LNCaP clone FGC (cell line): ENCODE results near the gene MRPS5.

Experiments used
- DNase-seq: peaks from one replicate; pipeline ENCODE4 v3.0.0-alpha.2; 2011; ENCODE audit warnings: low read depth
- H3K4me3 ChIP-seq: 2 replicates; pipeline ENCODE4 v1.5.1; 2011; ENCODE audit warnings: mild to moderate bottlenecking, low read depth, low read length, control low read depth
- CTCF ChIP-seq: IDR thresholded peaks from 2 replicates; pipeline ENCODE4 v1.5.1; 2012; ENCODE audit warnings: mild to moderate bottlenecking; ENCODE audit not compliant: control insufficient read depth, insufficient read depth; ENCODE audit errors: extremely low read depth

The MRPS5 gene

GRCh38 chr2:95061119-95061512 lies 60.5 kb downstream of the MRPS5 start:
- TF ChIP-seq CTCF = no peak
- H3K4me3 ChIP-seq = no peak overlapping the region

GRCh38 chr2:95060446-95061118 lies 61.0 kb downstream of the MRPS5 start:
- no peak for TF ChIP-seq CTCF
- H3K4me3 ChIP-seq = no peak overlapping the region
- DNase-seq = no peak

More at GRCh38 chr2:95061119-95061512, 60.5 kb downstream of the MRPS5 start:
- no peak for DNase-seq

DNA sequence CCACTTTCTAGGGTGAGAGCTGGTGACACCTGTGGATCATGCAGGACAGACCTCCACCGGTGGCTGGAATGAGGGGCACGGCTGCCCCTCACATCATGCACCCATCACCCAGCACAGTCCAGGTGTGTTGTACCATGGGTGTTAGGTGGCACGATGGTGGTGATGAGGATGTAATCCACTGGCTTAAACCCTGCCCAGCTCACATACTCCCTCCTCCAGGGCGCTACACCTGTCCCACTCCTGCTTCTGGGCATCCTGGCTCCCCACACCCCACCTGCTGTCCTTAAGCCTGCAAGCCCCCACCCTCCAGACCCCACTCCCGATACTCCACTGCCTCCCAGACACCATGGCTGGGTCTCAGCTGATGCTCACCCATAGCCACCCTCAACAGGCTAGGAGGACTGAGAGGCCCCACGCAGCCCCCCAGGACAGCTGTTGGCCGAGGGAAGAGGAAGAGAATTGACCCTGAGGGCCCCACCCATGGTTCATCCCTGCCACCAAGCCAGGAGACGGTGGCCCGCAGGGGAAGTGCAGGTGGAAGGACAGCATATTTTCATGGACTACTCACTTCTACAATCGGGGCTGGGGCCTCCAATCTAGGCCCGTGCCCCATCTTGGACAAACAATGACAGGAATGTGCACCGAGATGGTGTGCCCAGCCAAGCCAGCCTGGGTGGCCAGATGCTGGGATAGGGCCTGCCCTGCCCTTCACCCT lies 61.8 kb downstream of the MRPS5 start:
- TF ChIP-seq CTCF = no peak
- DNase-seq = no peak
- no peak overlapping the region for H3K4me3 ChIP-seq

DNA sequence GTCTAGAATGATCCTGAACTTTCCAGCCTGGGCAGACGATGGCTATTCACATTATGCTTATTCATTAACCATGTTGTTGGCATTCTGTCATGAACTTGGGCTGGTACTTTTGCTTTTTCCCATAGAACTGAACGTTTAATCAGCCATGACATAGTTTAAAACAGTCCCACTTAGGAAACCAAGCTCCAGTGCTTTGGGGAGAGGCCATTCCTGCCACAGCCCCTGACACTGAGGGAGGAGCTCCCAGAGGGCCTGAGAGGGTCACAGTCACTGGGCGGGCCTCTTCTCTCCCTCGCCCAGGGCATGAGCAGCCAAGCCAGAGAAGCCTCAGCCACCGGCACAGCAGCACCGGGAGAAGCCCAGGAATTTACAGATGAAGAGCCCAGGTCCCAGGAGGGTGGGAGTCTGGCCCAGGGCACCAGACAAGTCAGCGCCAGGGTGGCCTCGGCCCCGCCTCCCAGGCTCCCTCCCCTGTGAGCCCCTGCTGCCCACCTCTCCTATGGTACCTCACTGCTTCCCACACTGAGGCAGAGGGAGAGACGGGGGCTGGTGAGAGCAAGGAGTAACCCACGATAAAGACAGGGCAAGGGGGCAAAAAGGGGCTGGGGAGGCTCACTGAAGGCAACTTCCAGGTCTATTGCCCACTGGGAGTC lies 62.5 kb downstream of the MRPS5 start:
- TF ChIP-seq CTCF = no peak
- no peak overlapping the region for H3K4me3 ChIP-seq
- no peak for DNase-seq

DNA sequence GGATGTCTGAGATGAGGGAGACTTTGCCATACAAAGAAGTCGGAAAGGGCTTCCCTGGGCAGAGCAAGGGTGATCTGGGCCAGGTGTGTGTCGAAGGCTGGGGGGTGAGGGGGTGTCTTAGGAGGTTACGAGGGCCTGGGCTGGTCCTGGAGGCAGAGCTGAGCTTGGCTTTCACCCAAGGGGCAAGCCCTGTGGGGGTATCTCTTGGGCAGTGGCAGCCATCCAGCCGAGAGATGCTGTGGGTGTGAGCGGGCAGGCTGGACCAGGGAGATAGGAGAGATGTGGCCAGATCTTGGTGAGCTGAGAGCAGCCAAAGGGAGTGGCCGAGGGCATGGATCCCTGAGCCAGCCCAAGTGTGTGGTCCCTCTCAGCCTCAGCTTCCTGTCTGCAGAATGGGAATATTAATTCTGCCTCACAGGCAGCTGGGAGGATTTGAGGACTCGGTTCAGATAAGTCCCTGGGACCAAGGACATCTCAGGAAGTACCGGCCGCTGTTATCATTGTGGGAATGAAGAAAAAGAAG lies 63.1 kb downstream of the MRPS5 start:
- no peak for TF ChIP-seq CTCF
- no peak overlapping the region for H3K4me3 ChIP-seq

DNA sequence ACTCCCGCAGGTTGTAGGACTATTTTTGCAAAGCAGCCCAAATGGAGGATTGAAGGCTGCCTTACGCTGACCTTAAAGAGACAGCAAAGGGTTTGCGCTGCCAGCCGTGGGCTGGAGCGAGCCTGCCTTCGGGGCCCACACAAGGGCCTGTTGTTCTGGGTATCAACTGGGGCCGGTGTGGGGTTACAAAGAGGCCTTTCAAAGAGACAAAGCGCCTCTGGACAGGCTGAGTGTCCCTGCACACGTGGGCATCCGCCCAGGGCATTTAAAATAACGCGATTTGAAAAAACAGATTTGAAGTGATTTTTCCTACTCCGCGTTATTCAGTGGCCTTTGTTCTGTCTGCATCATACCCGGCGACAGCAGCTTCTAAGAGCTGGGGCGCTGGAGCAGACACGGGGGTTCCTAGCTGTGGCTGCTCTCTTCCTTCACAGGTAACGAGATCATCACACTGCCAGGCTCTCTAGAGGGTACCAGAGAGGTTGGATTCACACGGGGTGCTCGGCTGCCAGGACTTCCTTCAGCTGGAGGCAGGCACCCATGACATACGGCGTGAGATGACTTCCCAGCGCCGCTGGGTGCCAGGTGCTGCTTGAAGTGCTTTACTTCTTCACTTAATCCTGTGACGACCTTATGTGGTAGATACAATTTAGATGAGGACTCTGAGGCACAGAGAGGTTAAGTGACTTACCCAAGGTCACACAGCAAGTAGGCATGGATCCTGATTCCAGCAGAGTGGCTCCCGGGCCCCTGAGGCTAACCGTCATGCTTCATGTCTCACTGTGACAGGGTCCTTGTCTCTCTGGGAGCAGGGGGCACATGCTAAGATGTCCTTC lies 63.9 kb downstream of the MRPS5 start:
- no peak for DNase-seq
- H3K4me3 ChIP-seq = no peak overlapping the region
- TF ChIP-seq CTCF = no peak

More for the DNA sequence above, 63.1 kb downstream of the MRPS5 start:
- no peak for DNase-seq
